Head of caudate nucleus (tissue), 42 donors: ENCODE measurements around the gene ATP2B2.

Experiments used
- DNase-seq, 42 donors: peaks; one replicate each; pipeline versions ENCODE4 v3.0.0 to v3.0.0-alpha.2; 2020 to 2021; ENCODE audit warnings: mixed read lengths in 7 of 42
- intact Hi-C: fragments of 100-400 bp; cut with DNase I; formaldehyde crosslinking; loops from one replicate; pipeline ENCODE4 v1.15.0; 2022

The ATP2B2 gene

GRCh38 chr3:10423171-10423882 lies 82.1 kb downstream of the ATP2B2 start:
- intact Hi-C loops: no loop called here

GRCh38 chr3:10421996-10422395 lies 83.4 kb downstream of the ATP2B2 start:
- intact Hi-C loops: no loop called here
- no peak for DNase-seq

More at GRCh38 chr3:10423171-10423882, 82.1 kb downstream of the ATP2B2 start:
- DNase-seq: no peak

- intact Hi-C loops: no loop called here
- no peak for DNase-seq
These were observed 84.5 kb downstream of the ATP2B2 start for GRCh38 chr3:10420745-10421475.

- DNase-seq: peak in 32 of 42 donors; percentile 4 to 76 (median 44)
- intact Hi-C loops: no loop called here
These were observed 85.7 kb downstream of the ATP2B2 start for GRCh38 chr3:10419637-10420232.

GRCh38 chr3:10417847-10418246 lies 87.5 kb downstream of the ATP2B2 start:
- DNase-seq: no peak
- intact Hi-C loops: no loop called here

GRCh38 chr3:10416730-10417300 lies 88.6 kb downstream of the ATP2B2 start:
- intact Hi-C loops: no loop called here

GRCh38 chr3:10413041-10413440 lies 92.3 kb downstream of the ATP2B2 start:
- intact Hi-C loops: no loop called here
- DNase-seq: no peak

More at GRCh38 chr3:10416730-10417300, 88.6 kb downstream of the ATP2B2 start:
- DNase-seq: no peak

- DNase-seq: no peak
- intact Hi-C loops: no loop called here
These were observed 93.6 kb downstream of the ATP2B2 start for GRCh38 chr3:10411598-10412332.

- intact Hi-C loops: no loop called here
- DNase-seq: no peak
These were observed 94.9 kb downstream of the ATP2B2 start for GRCh38 chr3:10410383-10411002.

GRCh38 chr3:10408680-10409079 lies 96.7 kb downstream of the ATP2B2 start:
- intact Hi-C loops: no loop called here
- DNase-seq: no peak

- no peak for DNase-seq
- intact Hi-C loops: no loop called here
These were observed 98.0 kb downstream of the ATP2B2 start for GRCh38 chr3:10407361-10407760.

GRCh38 chr3:10406414-10406813 lies 99.0 kb downstream of the ATP2B2 start:
- intact Hi-C loops: no loop called here
- DNase-seq: no peak

- intact Hi-C loops: no loop called here
- DNase-seq: no peak
These were observed 99.6 kb downstream of the ATP2B2 start for GRCh38 chr3:10405816-10406215.

- DNase-seq: no peak
- intact Hi-C loops: no loop called here
These were observed 100.5 kb downstream of the ATP2B2 start for GRCh38 chr3:10404876-10405275.

- no peak for DNase-seq
- intact Hi-C loops: no loop called here
These were observed 101.0 kb downstream of the ATP2B2 start for GRCh38 chr3:10404377-10404776.

- DNase-seq: no peak
These were observed 103.2 kb downstream of the ATP2B2 start for GRCh38 chr3:10401990-10402761.

GRCh38 chr3:10400749-10401495 lies 104.5 kb downstream of the ATP2B2 start:
- DNase-seq: no peak
- intact Hi-C loops: no loop called here

More at GRCh38 chr3:10401990-10402761, 103.2 kb downstream of the ATP2B2 start:
- intact Hi-C loops: no loop called here
